HepG2 (cell line): Measurements from ENCODE around the gene PYY. TPM values are rescaled to one million over a fixed set of nuclear protein-coding genes. Genes with fewer than 3 reads are reported as not detected.

Source experiments
- ATF1 ChIP-seq: IDR thresholded peaks from 2 replicates; pipeline ENCODE4 v1.6.1; 2016; ENCODE audit warnings: mild to moderate bottlenecking, control low read depth
- BORCS8-MEF2B ChIP-seq: sonication (generic); formaldehyde crosslinking; IDR thresholded peaks from 2 replicates; pipeline ENCODE4 v1.8.0; 2022; ENCODE audit warnings: mild to moderate bottlenecking, missing genetic modification reagents
- ELF1 ChIP-seq: sonication (generic); formaldehyde crosslinking; IDR thresholded peaks from 2 replicates; pipeline ENCODE4 v1.4.0; 2020; ENCODE audit warnings: missing genetic modification reagents
- ELF3 ChIP-seq: IDR thresholded peaks from 2 replicates; pipeline ENCODE4 v1.6.1; 2016; ENCODE audit warnings: missing genetic modification reagents, missing compliant biosample characterization
- FOXA1 ChIP-seq, 2 experiments: fragments of 450-650 bp in 1 of 2; sonication (generic) in 1 of 2; formaldehyde crosslinking in 1 of 2; IDR thresholded peaks; 2 replicates each; pipeline versions ENCODE4 v1.4.0 to v1.6.1; 2016 to 2020; ENCODE audit warnings: missing genetic modification reagents in 1 of 2
- FOXP4 ChIP-seq: sonication (generic); formaldehyde crosslinking; IDR thresholded peaks from 2 replicates; pipeline ENCODE4 v1.4.0; 2020; ENCODE audit warnings: missing genetic modification reagents
- GABPB1 ChIP-seq: IDR thresholded peaks from 2 replicates; pipeline ENCODE4 v1.6.1; 2016; ENCODE audit warnings: mild to moderate bottlenecking, missing genetic modification reagents, moderate library complexity, missing compliant biosample characterization
- HIVEP1 ChIP-seq: sonication (generic); formaldehyde crosslinking; IDR thresholded peaks from 2 replicates; pipeline ENCODE4 v1.4.0; 2020; ENCODE audit warnings: mild to moderate bottlenecking, missing genetic modification reagents
- HNRNPUL1 ChIP-seq: fragments of 200-400 bp; formaldehyde crosslinking; IDR thresholded peaks from 2 replicates; pipeline ENCODE4 v1.6.1; 2017; ENCODE audit warnings: low read depth, mild to moderate bottlenecking, low read length, moderate library complexity
- KDM2A ChIP-seq: sonication (generic); formaldehyde crosslinking; IDR thresholded peaks from 2 replicates; pipeline ENCODE4 v1.4.0; 2020; ENCODE audit warnings: low read depth, missing genetic modification reagents, borderline replicate concordance
- MEIS2 ChIP-seq: sonication (generic); formaldehyde crosslinking; IDR thresholded peaks from 2 replicates; pipeline ENCODE4 v1.9.0; 2021; ENCODE audit warnings: mild to moderate bottlenecking, missing genetic modification reagents
- PHF5A ChIP-seq: IDR thresholded peaks from one replicate; pipeline ENCODE4 v1.6.1; 2018; ENCODE audit warnings: low read depth, missing genetic modification reagents; ENCODE audit not compliant: unreplicated experiment
- RAD21 ChIP-seq: fragments of 450-650 bp; formaldehyde crosslinking; IDR thresholded peaks from 2 replicates; pipeline ENCODE4 v1.5.0; 2020; ENCODE audit warnings: mild to moderate bottlenecking
- RBFOX2 ChIP-seq: fragments of 200-400 bp; formaldehyde crosslinking; IDR thresholded peaks from 2 replicates; pipeline ENCODE4 v1.6.1; 2017; ENCODE audit warnings: low read depth, mild to moderate bottlenecking, low read length
- REPIN1 ChIP-seq: sonication (generic); formaldehyde crosslinking; IDR thresholded peaks from 2 replicates; pipeline ENCODE4 v1.8.0; 2022; ENCODE audit warnings: missing genetic modification reagents, low read depth, mild to moderate bottlenecking, borderline replicate concordance
- RNF2 ChIP-seq: fragments of 450-650 bp; conservative IDR thresholded peaks from 2 replicates; pipeline ENCODE4 v1.6.1; 2016; ENCODE audit warnings: low read depth
- SP2 ChIP-seq: sonication (generic); formaldehyde crosslinking; IDR thresholded peaks from 2 replicates; pipeline ENCODE4 v1.5.1; 2020; ENCODE audit warnings: mild to moderate bottlenecking, missing genetic modification reagents
- THYN1 ChIP-seq: sonication (generic); formaldehyde crosslinking; IDR thresholded peaks from 2 replicates; pipeline ENCODE4 v1.8.1; 2023; ENCODE audit warnings: low read depth, mild to moderate bottlenecking, moderate library complexity, missing genetic modification reagents, borderline replicate concordance
- YY1 ChIP-seq: IDR thresholded peaks from 2 replicates; pipeline ENCODE4 v1.6.1; 2011; ENCODE audit warnings: low read length, low read depth, moderate library complexity, mild to moderate bottlenecking; ENCODE audit not compliant: insufficient read depth, insufficient replicate concordance
- ZBTB4 ChIP-seq: sonication (generic); formaldehyde crosslinking; IDR thresholded peaks from 2 replicates; pipeline ENCODE4 v1.4.0; 2020; ENCODE audit warnings: missing genetic modification reagents, mild to moderate bottlenecking, borderline replicate concordance
- ZFP37 ChIP-seq: sonication (generic); formaldehyde crosslinking; IDR thresholded peaks from 2 replicates; pipeline ENCODE4 v1.4.0; 2020; ENCODE audit warnings: missing genetic modification reagents, borderline replicate concordance
- ZNF224 ChIP-seq: sonication (generic); formaldehyde crosslinking; IDR thresholded peaks from 2 replicates; pipeline ENCODE4 v1.5.0; 2020; ENCODE audit warnings: mild to moderate bottlenecking, missing genetic modification reagents
- ZNF274 ChIP-seq: sonication (generic); formaldehyde crosslinking; IDR thresholded peaks from 2 replicates; pipeline ENCODE4 v1.5.1; 2020; ENCODE audit warnings: mild to moderate bottlenecking, missing genetic modification reagents
- ZNF709 ChIP-seq: sonication (generic); formaldehyde crosslinking; IDR thresholded peaks from 2 replicates; pipeline ENCODE4 v1.5.0; 2020; ENCODE audit warnings: mild to moderate bottlenecking, missing genetic modification reagents
- ZNF768 ChIP-seq: sonication (generic); formaldehyde crosslinking; IDR thresholded peaks from 2 replicates; pipeline ENCODE4 v1.4.0; 2020; ENCODE audit warnings: missing genetic modification reagents
- ZNF780A ChIP-seq: sonication (generic); formaldehyde crosslinking; IDR thresholded peaks from 2 replicates; pipeline ENCODE4 v1.8.0; 2022; ENCODE audit warnings: mild to moderate bottlenecking, missing genetic modification reagents, moderate library complexity
- polyA plus RNA-seq, 8 experiments: library from polyadenylated mRNA; depleted of rRNA in 3 of 8; stranded (reverse) in 7 of 8; unstranded in 1 of 8; fragments of >200 nt; fragmentation: Illumina TruSeq in 4 of 8; extraction: Trizol in 4 of 8; gene quantifications; 2 replicates each; pipeline versions ENCODE4 v1.2.1 to v1.2.3, GENCODE V29; 2011 to 2016; ENCODE audit warnings: low read depth in 4 of 8, missing spikeins in 1 of 8, mixed read lengths in 1 of 8; ENCODE audit not compliant: insufficient read depth in 1 of 8
- total RNA-seq, 5 experiments: library from RNA; depleted of rRNA; stranded (reverse); fragments of >200 nt; fragmentation: Illumina TruSeq; extraction: Trizol; gene quantifications; 2 replicates each; pipeline ENCODE4 v1.2.3, GENCODE V29; 2016; ENCODE audit warnings: low read depth in 1 of 5

Gene PYY
- total and polyA plus RNA-seq, 2 of the 13 experiments (the other 11 are each of a cell fraction or from before 2014, with no cell fraction given) = 0.25 TPM; not detected in 1

GRCh38 chr17:43940630-43941029 is 13.1 kb downstream of the PYY start (continued):
- TF ChIP-seq RAD21 (CRISPR knock-in tag) (peak; percentile 86), ZNF274 (CRISPR knock-in tag) (no peak), PHF5A (no peak), RNF2 (0 out of 2 replicates have a peak, but pooled peaks have one; percentile 23), FOXP4 (CRISPR knock-in tag) (no peak), ELF3 (0 out of 2 replicates have a peak, but pooled peaks have one; percentile 24), REPIN1 (0 out of 2 replicates have a peak, but pooled peaks have one; percentile 25), GABPB1 (0 out of 2 replicates have a peak, but pooled peaks have one; percentile 21), YY1 (no peak), BORCS8-MEF2B (CRISPR knock-in tag) (peak; percentile 56), ZNF780A (CRISPR knock-in tag) (0 out of 2 replicates have a peak, but pooled peaks have one; percentile 29), ZFP37 (CRISPR knock-in tag) (no peak), ELF1 (CRISPR knock-in tag) (peak; percentile 46; the same call in 1 of the 2 replicates), MEIS2 (CRISPR knock-in tag) (no peak), KDM2A (CRISPR knock-in tag) (peak; percentile 57; the same call in 1 of the 2 replicates), ZBTB4 (CRISPR knock-in tag) (0 out of 2 replicates have a peak, but pooled peaks have one; percentile 52), HNRNPUL1 (no peak), RBFOX2 (no peak), ZNF709 (CRISPR knock-in tag) (no peak), THYN1 (no peak), HIVEP1 (no peak), FOXA1 (IDR thresholded peaks at IDR 0.05) (no peak), FOXA1 (CRISPR knock-in tag; IDR thresholded peaks at IDR 0.05) (0 out of 2 replicates have a peak, but pooled peaks have one; percentile 10), ZNF768 (0 out of 2 replicates have a peak, but pooled peaks have one; percentile 26), SP2 (CRISPR knock-in tag) (no peak), ZNF224 (CRISPR knock-in tag) (no peak), ATF1 (CRISPR knock-in tag) (no peak)
